NCI-H2081 (cell line): Measurements from ENCODE around the gene SEMA5A.
A peak's percentile ranks its signal among the peaks of the same experiment; 100 is the strongest.

ENCODE experiments used
- DNase-seq, 2 experiments: peaks; one replicate each; lab custom pipeline; 2025; lab: John Stamatoyannopoulos, UW

The SEMA5A gene

GRCh38 chr5:9515436-9515835 is 30.4 kb downstream of the SEMA5A start:
- DNase-seq: no peak

DNA sequence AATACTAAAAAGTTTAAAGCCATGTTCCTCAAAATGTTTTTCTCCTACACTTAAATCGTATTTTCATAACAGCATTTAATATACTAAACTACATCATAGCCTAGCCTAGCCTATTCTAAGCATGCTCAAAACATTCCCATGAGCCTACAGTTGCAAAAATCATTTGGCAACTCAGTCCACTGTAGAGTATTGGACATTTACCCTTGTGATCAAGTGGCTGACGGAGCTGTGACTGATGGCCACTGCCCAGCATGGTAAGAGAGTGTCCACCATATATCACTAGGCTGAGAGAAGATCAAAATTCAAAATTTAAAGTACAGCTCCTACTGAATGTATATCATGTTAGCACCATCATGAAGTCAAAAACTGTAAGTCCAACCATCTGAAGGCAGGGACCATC is 30.9 kb downstream of the SEMA5A start:
- DNase-seq: no peak

GRCh38 chr5:9513827-9514226 is 32.0 kb downstream of the SEMA5A start:
- DNase-seq: no peak

GRCh38 chr5:9512457-9512856 is 33.4 kb downstream of the SEMA5A start:
- no peak for DNase-seq

GRCh38 chr5:9507974-9508373 is 37.9 kb downstream of the SEMA5A start:
- no peak for DNase-seq

- DNase-seq: no peak
Measured at GRCh38 chr5:9505225-9505624, 40.6 kb downstream of the SEMA5A start.

DNA sequence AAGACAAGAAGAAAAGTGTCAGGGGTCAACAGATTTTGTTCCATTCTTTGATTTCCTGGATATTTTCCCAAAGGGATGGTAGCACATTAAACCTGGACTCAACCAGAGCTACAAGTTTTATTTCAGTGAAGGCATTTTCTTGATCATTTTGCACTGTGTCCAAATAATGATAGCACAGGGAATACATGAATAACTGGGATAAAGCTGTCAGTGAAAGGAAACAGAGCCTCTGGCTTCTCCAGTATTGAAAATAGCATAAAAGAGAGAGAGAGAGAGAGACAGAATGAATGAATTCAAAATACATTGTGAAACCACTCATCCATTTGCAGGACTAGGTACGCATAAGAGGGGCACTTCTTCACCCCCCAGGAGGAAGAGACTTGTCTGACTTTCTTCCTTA is 43.0 kb downstream of the SEMA5A start:
- no peak for DNase-seq

- DNase-seq: no peak
Measured at GRCh38 chr5:9502050-9502834, 43.6 kb downstream of the SEMA5A start.

DNA sequence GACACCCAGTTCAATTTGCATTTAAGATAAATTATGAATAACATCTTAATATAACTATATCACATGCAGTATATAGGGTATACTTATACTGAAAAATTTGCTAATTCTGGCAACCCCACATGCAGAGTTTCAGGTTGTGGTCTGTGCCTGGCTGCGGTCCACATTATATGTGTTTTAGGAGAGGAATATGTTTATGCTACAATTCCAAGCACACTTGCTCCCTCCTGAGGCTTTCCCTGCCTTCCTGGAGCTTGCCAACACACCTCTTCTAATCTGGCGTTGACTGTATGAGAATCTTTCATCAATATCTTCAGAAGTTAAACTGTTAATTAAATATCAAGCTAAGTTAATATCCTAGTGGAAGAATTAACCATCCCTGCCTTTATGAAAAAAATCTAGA is 45.2 kb downstream of the SEMA5A start:
- DNase-seq: no peak

GRCh38 chr5:9500193-9500592 is 45.7 kb downstream of the SEMA5A start:
- no peak for DNase-seq

- no peak for DNase-seq
Measured at GRCh38 chr5:9499498-9499876, 46.4 kb downstream of the SEMA5A start.

GRCh38 chr5:9498541-9499497 is 47.1 kb downstream of the SEMA5A start:
- DNase-seq: peak in 1 of 2 experiments; percentile 57

- DNase-seq: no peak
Measured at GRCh38 chr5:9497347-9497746, 48.5 kb downstream of the SEMA5A start.

- DNase-seq: no peak
Measured at GRCh38 chr5:9496801-9497200, 49.1 kb downstream of the SEMA5A start.

DNA sequence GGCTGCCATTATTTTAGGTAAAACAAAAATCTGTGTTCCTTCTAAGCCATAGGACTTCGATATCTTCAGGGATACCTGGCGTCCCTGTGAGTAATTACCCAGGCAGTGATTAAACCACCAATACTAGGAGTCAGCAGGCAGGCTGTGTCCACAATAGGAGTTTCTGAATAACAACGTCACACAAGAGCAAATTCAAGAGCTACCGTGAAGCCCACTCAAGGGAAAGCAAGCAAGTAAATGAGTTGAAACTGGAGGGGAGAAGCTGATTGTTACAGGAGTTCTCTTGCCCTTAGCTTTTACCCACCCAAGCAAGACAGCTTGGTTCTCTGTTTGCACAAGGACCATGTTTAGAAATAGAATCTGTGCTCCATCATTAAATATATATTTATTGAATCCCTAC is 50.8 kb downstream of the SEMA5A start:
- no peak for DNase-seq

DNA sequence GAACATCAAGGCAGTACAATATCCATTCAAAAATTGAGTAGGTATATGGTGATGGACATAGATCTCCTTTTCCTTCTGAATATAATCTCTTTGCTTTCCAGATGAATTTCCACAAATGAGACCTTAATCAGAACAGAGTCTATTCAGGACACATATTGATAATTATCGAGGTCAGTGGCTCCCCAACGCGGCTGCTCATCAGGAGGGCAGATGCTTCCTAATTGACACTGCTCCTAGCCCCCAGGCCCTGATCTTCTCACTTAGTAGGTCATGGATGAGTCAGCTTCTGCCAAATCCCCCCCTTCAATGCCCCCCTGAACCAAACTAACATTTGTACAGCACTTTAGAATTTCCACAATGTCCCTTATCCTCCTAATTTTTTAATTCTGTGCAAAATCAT is 51.6 kb downstream of the SEMA5A start:
- no peak for DNase-seq

GRCh38 chr5:9490494-9491097 is 55.3 kb downstream of the SEMA5A start:
- DNase-seq: no peak

- DNase-seq: no peak
Measured at GRCh38 chr5:9483779-9484178, 62.1 kb downstream of the SEMA5A start.

- DNase-seq: no peak
Measured at GRCh38 chr5:9483243-9483642, 62.6 kb downstream of the SEMA5A start.

DNA sequence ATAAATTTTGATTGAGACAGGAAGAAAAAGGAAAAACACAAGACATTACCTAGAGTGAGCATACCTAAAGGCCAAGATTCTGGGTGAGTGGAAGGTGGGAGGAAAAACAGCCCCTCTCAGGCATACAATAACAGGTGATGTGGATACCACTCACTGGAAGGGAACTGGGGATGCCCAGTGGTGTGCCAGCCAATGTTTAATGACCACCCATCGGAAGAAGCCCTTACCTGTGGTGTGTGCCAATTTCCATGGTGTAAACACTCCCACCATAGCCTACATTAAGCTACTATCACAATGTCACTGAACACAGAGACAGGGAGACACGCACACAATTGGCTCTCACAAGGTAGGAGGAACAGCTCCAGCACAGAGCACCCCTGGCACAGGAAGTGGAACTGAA is 63.5 kb downstream of the SEMA5A start:
- DNase-seq: no peak

GRCh38 chr5:9480499-9480898 is 65.4 kb downstream of the SEMA5A start:
- no peak for DNase-seq

- no peak for DNase-seq
Measured at GRCh38 chr5:9479990-9480389, 65.9 kb downstream of the SEMA5A start.

DNA sequence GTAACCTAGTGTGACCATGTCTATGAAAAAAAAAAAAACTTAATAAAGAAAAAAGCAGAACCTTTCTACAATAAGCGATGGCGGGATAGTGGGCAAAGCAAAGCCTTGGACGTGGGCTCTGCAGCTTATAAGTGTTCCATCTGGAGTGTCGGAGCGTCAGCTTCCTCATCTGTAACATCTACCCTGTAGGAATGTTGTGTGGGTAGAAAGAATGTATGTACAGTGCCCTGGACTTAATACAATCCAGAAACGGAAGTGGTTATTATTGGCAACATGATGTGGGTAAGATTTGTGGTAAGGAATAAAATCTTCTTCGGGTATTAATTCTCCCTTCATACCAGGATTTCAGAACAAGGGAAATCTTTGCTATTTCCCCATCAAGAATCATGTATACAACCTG is 66.5 kb downstream of the SEMA5A start:
- DNase-seq: no peak
